Stimulated activated CD4-positive, alpha-beta T cell treated with anti-CD3 and anti-CD28 coated beads, Interleukin-1b, Interleukin-23, amount 100 ng/mL, for 48 hours (primary cell): ENCODE measurements around the gene LAMA2.

ENCODE experiments used
- DNase-seq: peaks from one replicate; pipeline ENCODE4 v3.0.0-alpha.2; 2020

The LAMA2 gene

GRCh38 chr6:129473546-129473945 is 590.6 kb downstream of the LAMA2 start:
- DNase-seq, result no peak

DNA sequence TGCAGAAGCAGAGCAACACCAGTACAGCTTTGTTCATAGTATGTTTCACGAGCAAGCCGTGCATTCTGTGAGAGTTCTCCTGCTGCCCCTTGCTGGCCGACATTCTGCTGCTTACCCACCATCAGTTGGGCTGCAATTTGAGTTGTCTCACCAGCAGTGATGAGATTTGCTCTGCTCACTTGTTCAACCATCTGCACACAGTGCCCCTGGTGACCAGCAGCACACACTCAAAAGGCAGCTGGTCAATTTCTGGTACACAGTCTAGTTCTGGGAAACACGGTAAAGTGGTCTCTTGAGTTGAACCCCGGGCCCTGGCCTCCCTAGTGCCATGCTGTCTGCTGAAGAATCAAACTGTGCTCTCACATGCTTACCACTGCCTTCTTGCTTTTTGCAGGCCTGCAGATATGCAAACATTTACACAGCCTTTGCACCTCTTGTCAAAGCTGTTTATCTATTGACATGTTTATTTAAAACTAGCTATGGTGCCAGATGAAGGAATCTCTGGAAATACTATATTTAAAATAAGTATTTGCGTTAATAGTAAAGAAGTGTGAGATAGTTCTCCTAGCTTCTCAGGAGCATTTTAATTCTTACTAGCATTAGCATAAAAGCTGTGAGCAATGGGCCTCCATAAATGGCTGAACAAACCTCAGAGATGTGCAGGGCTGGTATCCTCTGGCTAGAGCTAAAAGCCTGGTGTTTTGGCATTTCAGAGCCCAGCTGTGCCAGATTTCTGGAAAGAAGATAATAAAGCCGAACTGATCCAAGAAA is 592.7 kb downstream of the LAMA2 start:
- DNase-seq, result no peak

- no peak for DNase-seq
These were observed 593.3 kb downstream of the LAMA2 start for GRCh38 chr6:129476248-129476564.

DNA sequence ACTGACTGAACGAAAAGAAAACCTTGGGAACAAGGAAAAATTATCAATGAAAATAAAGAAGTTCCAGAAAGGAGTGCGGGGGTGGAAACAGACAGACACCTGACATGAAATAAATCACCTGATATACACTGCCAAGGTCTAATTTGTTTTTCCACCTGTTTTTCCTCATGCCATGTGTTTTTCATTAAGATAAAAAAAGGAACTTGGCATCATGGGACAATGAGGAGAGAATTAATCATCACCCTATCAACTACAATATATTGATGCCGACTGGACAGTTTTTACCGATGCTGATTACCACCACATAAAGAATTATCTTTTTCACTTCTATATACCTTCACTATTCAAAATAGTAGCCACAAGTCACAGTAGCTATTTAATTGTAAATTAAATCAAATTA is 593.9 kb downstream of the LAMA2 start:
- DNase-seq, result no peak

GRCh38 chr6:129478379-129478778 is 595.4 kb downstream of the LAMA2 start:
- no peak for DNase-seq

GRCh38 chr6:129481706-129482105 is 598.8 kb downstream of the LAMA2 start:
- DNase-seq, result no peak

- DNase-seq, result no peak
These were observed 602.8 kb downstream of the LAMA2 start for GRCh38 chr6:129485746-129486145.

- DNase-seq, result no peak
These were observed 603.4 kb downstream of the LAMA2 start for GRCh38 chr6:129486327-129486726.

- no peak for DNase-seq
These were observed 605.4 kb downstream of the LAMA2 start for GRCh38 chr6:129488313-129488712.

DNA sequence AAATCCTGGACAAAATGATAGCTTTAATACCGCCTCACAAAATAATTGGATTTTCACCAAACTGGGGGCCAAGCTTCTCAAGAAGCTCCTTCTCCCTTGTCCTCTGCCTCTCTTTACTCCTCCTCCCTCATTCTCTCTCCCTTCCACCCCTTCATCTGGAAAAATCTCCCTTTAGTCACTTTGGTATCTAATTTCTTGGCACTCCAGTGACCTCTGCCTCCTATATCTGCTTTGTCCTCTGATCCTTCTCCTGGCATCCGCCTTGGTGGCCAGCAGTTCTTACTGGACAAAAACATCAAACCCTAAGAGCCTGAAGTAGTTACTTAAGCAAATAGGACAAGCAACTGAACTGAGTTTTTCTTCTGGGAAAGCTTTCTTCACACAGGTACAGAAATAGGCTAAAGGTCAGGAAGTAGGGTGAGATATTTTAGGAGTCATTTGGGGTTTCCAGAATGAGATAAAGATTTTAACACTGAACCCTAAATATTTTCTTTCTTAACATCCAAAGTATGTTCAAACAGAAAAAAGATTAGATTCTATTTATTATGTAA is 606.4 kb downstream of the LAMA2 start:
- no peak for DNase-seq

GRCh38 chr6:129490521-129491255 is 607.8 kb downstream of the LAMA2 start:
- peak; percentile 68 for DNase-seq

GRCh38 chr6:129491436-129491835 is 608.5 kb downstream of the LAMA2 start:
- DNase-seq, result no peak

DNA sequence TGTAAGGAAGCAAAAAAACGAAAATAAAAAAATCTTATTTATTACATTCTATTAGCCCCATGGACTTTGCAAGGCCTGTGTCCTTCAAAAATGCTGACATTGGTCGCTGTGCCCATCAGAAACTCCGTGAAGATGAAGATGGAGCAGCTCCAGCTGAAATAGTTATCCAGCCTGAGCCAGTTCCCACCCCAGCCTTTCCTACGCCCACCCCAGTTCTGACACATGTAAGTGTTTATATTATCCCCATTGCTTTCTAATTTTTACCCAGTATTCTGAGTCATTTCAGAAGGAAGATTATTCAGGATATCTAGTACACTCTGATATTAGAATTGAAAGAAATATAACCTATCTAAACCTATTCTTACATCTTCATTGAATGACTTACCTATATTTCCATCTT is 609.3 kb downstream of the LAMA2 start:
- no peak for DNase-seq

DNA sequence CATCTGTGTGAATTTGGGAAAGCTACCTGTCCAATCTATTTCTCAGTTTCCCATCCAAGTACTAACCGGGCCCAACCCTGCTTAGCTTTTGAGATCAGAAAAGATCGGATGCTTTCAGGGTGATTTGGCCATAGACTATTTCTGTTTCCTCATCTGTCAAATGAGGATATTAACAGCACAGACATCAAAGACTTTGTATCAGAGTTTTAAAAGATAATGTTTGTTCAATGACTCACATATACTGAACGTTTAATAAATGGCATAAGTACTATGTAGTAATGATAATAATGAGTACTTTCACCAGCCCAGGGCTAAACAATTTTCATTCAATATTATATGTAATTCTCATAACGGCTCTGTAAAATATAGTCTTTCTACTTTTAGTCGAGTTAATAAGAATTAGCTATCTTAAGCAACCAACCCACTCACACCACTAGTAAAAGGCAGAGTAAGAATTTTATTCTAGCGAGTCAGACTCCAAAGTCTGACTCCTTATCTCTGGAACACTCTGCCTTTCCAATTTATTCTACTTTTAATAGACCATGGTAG is 610.5 kb downstream of the LAMA2 start:
- DNase-seq, result no peak

- DNase-seq, result no peak
These were observed 611.2 kb downstream of the LAMA2 start for GRCh38 chr6:129494099-129494498.

GRCh38 chr6:129494586-129494985 is 611.6 kb downstream of the LAMA2 start:
- DNase-seq, result no peak

- no peak for DNase-seq
These were observed 612.7 kb downstream of the LAMA2 start for GRCh38 chr6:129495652-129496051.

DNA sequence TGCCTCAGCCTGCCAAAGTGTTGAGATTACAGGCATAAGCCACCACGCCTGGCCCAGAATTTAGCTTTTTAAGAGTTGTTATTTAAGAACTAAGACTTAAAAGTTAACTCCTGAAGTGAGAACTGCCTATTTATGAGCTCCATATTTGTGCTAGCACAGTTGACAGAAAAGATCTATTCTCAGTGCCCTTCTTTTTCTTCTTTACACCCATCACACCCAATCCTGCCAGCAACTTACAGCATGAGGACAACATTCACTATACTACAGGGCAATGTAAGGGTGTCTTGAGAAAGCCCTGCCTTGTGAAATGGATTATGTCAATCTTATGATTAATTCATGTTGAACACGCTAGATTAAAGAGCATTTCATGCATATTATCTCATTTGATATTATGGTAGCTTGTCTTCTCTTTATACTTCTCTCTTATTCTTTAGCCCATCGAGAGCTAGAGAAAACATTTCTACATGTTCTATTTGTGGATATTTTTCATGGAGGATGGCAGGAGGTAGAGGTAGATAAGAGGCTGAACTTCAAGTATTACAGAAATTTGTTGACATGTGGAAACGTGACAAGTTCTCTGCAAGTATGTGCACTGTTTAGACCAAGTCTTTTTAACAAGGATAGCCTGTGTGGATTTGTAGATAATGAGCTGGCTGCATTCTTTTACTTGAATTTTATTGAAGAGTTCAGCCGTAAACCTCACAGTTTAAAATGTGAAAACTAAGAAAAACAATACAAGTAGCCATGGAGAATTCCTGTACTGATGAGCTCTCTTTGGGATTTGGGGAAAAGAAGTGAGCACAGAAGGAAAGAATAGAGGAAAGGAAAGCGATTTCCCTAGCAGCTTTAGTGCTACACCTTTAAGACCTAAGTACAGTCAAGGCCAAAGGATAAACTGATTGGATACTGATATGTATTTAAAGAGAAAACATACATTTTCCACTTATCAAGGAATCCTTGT is 614.8 kb downstream of the LAMA2 start:
- no peak for DNase-seq

- DNase-seq, result no peak
These were observed 615.6 kb downstream of the LAMA2 start for GRCh38 chr6:129498541-129498940.

DNA sequence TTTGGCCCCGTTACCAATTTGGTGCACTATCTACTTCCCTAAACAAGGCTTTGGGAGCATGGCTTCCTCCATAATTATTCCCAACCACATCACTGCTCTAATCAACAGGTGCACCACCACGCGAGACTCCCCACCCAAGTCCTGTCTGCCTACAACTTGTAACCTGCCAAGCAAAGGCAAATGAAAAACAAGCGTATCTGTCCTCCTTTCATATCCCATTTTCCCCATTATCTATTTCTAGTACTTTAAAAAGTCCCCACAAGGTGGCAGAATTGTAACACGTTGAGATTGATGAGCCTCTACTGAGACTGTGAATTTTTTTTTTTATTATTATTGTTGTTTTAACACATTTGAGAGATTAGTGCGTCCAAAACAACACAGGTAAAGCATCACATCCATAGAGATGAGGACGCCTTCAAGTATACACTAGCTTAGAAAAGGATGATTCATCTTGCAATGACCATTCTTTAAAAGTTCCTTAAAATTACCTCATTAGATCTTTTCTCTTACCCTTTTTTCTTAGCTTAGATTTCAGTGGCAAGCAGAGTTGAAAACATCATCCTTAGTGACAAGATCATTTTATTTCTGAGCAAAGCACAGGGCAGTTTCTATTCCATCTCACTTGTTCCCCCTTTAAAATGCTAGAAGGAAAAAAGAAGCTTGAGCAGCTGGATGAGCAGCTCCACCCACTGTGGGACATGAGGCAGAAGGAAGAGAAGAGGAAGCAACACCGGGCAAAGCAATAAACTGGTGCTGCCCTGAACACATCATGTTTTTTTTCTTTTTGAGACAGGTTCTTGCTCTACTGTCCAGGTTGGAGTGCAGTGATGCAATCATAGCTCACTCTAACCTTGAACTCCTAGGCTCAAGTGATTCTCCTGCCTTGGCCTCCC is 616.3 kb downstream of the LAMA2 start:
- DNase-seq, result no peak

DNA sequence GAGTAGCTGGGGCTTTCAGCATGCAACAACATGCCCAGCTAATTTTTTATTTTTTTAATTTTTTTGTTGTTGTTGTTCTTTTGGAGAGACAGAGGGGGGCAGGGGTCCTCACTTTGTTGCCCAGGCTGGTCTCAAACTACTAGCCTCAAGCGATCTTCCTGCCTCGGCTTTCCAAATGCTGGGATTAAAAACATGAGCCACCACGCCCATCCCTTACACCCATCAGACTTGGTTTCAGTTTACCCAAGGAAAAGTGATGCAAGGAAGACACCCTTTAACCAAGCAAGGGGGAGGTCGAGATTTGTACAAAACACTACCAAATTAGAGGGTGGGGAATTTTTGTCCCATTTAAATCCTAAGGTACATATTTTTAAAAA is 616.9 kb downstream of the LAMA2 start:
- DNase-seq, result no peak
